Measurements from ENCODE around the gene CCNY. TPM values are rescaled to one million over a fixed set of nuclear protein-coding genes. Genes with fewer than 3 reads are reported as not detected.

The CCNY gene
- total RNA-seq = 52.6 TPM

GRCh38 chr10:35336084-35336831 is at the start of gene CCNY:
Gene CCNY (plus strand): TSS chr10:35336509. CDS start chr10:35337054, 545 bp downstream.

GRCh38 chr10:35605191-35605590 is 268.9 kb downstream of the CCNY start, which contains the start of gene GJD4:
Gene GJD4 (plus strand): TSS chr10:35605341. CDS start chr10:35605568, 227 bp downstream.

Other genes with a start within 250 kb of the CCNY start
- gene CUL2, start 246.2 kb upstream of the CCNY start, total RNA-seq = 46.1 TPM
- 29.5 TPM for gene CREM, start 209.7 kb upstream of the CCNY start, total RNA-seq

Data from diencephalon (tissue), 1 donor.